NCI-H2227 (cell line): ENCODE measurements around the gene PDK4.
"Not testable (repeated sequence)": the region's sequence is repeated elsewhere in the genome, so short reads cannot be mapped to it uniquely, and the experiment has no call there.

ENCODE experiments used
- DNase-seq: peaks from one replicate; lab custom pipeline; 2025; ENCODE audit not compliant: unreplicated experiment; lab: John Stamatoyannopoulos, UW

Gene PDK4

GRCh38 chr7:95605275-95605674 lies 9.0 kb upstream of the PDK4 start:
- no peak for DNase-seq

GRCh38 chr7:95604811-95605210 lies 8.5 kb upstream of the PDK4 start:
- not testable (repeated sequence) for DNase-seq

- not testable (repeated sequence) for DNase-seq
Observed at GRCh38 chr7:95604397-95604796, 8.1 kb upstream of the PDK4 start.

GRCh38 chr7:95602421-95602820 lies 6.1 kb upstream of the PDK4 start:
- no peak for DNase-seq

GRCh38 chr7:95601316-95601715 lies 5.0 kb upstream of the PDK4 start:
- DNase-seq: no peak

GRCh38 chr7:95599069-95599468 lies 2.8 kb upstream of the PDK4 start:
- DNase-seq: no peak

GRCh38 chr7:95598511-95598910 lies 2.2 kb upstream of the PDK4 start:
- no peak for DNase-seq

GRCh38 chr7:95595746-95596197 lies 544 bp downstream of the PDK4 start:
- DNase-seq: no peak

- no peak for DNase-seq
Observed at GRCh38 chr7:95594185-95594584, 2.1 kb downstream of the PDK4 start.

GRCh38 chr7:95593343-95593742 lies 3.0 kb downstream of the PDK4 start:
- no peak for DNase-seq

GRCh38 chr7:95592570-95592969 lies 3.7 kb downstream of the PDK4 start:
- no peak for DNase-seq

GRCh38 chr7:95590387-95591248 lies 5.7 kb downstream of the PDK4 start:
- DNase-seq: no peak

- DNase-seq: no peak
Observed at GRCh38 chr7:95589766-95590165, 6.5 kb downstream of the PDK4 start.

- DNase-seq: no peak
Observed at GRCh38 chr7:95589031-95589430, 7.3 kb downstream of the PDK4 start.

GRCh38 chr7:95586951-95587301 lies 9.4 kb downstream of the PDK4 start:
- no peak for DNase-seq

- no peak for DNase-seq
Observed at GRCh38 chr7:95585426-95585789, 10.9 kb downstream of the PDK4 start.

GRCh38 chr7:95584769-95585425 lies 11.4 kb downstream of the PDK4 start:
- DNase-seq: no peak

- DNase-seq: no peak
Observed at GRCh38 chr7:95583834-95584621, 12.3 kb downstream of the PDK4 start.

GRCh38 chr7:95582578-95583293 lies 13.6 kb downstream of the PDK4 start:
- DNase-seq: no peak

- DNase-seq: no peak
Observed at GRCh38 chr7:95581467-95581866, 14.8 kb downstream of the PDK4 start.

- DNase-seq: no peak
Observed at GRCh38 chr7:95579318-95579717, 17.0 kb downstream of the PDK4 start.
